DMS153 (cell line): Measurements from ENCODE around the gene HOXA13.

Experiments used
- DNase-seq: peaks from one replicate; lab custom pipeline; 2025; lab: John Stamatoyannopoulos, UW

The HOXA13 gene

DNA sequence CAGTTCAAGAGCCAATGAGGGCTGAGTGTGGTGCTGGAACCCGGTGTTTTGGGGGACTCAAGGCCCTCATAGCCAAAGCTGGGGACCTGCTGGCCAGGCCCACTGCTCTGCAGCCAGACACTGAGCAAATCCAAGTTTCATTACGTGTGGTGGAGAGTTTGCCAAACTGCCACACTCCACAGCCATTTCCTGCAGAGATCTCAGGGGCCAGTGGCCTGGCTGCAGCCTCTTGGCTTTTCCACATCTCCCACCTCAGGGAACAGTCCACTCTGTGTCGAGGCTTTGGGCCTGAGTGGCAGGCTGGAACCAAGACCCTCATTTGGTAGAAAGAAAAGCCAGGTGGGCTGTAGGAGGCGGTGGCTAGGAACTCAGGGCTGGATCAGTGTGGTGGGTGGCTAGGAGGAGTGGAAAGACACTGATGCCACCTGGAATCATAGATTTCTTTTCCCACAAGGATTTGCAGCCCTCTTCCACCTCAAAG lies 18.1 kb downstream of the HOXA13 start:
- DNase-seq, result no peak

DNA sequence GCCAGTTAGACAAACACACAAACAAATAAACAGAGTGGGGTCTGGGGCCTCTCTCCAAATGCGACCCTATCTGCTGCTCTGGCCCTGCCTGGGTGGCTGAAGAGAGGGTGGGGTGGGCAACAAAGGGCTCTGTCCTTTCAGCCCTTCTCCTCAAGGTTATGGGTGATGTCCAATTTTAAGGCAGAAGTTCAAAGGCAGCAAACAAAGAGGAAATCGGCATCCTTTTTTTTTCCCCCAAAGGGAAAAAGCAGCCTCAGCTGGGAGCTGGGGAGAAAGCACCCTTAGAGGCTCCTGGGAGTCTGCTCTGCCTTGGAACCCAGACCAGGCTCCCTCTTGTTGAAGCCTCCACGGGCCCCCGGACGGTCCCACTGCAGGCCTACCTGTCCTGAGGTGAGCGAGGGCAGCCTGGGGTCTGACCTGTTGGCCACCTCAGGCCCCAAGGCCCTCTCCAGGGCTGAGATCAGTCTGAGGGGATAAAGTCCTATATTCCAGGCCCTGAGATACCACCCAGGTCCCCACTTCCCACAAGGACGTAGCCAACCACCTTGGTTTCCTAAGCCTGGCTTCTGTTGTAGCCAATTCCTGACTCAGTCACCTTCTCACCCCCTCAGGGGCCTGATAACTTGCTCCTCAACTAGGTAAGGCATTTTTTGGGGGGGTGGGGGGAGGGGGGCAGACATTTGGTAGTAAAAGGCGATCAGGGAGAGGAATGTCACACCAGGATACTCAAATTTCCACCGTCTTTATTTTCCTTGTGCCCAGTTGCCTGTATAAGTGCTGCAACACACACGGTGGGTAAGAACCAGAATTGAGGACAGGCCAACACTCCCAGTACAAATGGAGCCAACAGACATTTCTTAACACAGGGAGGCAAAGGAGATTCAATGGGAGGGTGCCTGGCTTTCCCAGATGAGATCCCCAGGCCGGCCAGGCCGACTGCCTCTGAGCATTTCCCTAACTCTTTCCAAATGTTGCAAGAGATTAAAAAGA lies 19.2 kb downstream of the HOXA13 start:
- no peak for DNase-seq

DNA sequence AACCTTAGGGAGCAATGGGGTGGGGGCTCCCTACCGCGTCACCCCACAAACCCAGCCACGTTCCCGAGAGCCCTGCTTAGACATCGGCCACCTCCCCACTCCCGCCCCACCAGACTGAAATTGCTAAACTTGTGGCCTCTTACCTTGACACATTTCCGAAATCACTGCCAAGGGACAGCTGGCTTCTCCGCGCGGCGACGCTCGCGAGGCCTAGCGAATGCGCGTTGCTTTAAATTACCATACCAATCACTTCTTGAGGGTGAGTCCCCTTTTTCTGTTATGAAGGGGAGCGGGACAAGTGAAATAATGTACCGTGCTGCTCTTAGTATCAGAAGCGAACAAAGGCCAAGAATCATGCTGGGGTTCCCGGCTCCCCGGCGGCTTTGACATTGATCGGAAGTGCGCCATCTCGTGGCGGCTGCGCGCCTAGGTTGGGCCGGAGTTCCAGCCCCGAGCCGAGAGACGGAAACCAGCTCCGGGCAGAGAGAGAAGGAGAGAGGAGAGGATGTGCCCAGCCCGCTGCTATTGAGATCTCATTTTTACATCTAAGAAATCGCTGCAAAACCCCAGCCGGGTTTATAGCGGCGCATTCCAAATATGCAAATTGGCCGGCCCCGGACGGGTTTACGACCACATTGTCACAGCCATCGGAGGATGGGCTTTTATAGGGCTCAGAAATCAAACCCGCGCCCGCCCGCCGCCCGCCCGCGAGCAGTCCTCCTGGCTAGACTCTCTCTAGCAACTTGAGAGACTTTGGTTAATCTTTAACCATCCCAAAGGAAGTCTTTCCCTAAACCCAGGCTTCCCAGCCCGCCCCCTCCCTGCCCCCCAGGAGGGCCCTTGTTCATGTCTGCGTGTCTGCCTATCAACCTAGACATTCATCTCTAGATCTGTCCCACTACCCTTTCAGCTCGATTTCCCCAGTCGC lies 20.1 kb downstream of the HOXA13 start:
- DNase-seq, result peak; percentile 57

DNA sequence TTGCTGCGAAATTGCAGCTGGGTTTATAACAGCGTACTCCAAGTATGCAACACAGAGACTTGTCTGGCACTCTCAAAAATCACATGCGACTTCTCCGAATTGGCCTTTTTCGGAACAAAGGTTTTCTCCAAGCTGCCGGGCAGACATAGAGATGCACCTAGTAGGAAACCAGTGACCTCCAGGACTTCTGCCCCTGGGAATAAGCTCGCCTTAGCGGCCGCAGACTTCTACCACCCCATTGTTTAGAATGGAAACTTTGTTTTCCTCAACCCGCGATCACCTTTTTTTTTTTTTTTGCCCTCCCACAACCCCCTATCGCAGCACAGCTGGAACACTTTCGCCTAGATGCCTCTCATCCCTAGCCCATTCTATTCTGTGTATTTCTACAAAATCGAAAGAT lies 20.9 kb downstream of the HOXA13 start:
- DNase-seq, result no peak

DNA sequence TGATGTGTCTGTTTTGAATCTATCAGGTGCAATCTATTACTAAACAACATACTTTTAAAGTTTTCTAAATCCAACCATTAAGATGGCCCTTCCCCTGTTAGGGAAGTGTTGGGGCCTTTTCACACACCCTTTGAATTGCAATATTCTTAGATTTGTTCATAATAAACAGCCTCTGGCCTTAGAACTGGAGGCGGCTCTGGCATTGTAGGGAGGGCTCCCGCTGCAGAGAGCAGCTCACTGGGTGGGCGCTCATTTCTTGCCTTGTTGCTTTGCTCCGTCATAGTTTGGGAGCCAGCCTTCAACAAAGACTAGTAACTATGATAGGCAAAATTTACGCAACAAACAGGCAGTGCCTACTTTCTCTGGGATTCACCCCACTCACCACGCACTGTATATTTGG lies 21.5 kb downstream of the HOXA13 start:
- no peak for DNase-seq

DNA sequence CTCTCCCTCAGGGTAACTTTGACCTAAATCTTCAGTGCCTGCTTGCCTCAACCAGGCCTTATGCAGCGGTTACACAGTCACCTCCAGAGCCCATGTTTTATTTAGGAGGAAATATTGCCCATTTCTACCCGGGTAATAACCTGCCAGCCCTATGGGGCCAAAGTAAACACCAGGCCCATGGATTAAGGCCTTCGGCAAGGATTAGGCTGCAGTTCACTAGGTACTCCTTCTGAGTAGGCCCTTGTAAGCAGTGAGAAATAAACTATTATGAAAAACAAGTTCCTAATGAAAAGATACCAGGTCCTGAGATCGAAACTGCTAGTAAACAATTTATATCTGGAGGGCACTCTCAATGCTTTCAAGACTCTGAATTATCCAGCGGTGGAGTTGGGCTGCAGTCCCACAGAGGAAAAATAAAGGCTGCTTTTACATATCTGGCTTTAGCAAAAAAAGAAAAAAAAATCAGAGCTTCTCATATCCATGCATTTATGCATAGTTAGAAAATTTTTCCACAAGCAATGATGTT lies 22.0 kb downstream of the HOXA13 start:
- no peak for DNase-seq

DNA sequence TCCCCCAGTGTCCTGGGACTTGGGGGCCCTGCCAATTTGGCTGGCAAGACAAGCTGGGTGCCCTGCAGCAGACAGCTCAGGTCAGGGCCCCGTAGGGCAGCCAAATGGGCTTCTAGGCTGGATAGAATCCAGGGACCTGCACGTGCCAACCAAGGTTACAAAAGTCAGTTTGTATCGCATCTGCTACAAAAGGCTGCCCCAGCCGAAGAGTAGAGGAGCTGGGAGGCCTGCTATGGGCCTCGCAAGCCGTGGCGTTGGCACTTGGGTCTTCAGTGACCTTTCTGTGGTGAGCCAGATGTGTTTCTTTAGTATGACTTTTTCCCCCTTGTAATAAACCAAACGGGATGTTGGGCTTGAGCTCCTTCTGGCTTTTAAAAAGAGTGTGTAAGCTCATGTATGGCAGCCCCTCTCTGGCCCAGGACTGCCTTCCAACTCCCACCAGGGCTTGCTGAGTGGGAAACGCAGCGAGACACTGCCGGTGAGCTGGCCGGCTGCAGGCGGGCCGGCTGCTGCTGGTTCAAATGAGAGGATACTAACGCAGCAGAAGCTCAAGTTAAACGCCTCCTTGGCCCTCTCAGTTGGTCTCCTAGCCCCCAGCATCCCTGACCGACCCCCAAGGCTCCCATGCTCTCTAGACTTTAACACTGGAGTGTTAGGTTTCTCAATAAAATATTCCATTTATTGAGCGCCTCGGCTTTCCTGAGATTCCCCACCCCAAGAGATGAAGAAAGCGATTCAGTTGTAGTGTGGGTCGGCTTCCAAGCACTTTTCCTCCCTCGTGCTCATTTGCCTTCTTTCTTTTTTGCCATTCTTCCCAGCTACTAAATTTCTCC lies 22.7 kb downstream of the HOXA13 start:
- DNase-seq, result no peak

DNA sequence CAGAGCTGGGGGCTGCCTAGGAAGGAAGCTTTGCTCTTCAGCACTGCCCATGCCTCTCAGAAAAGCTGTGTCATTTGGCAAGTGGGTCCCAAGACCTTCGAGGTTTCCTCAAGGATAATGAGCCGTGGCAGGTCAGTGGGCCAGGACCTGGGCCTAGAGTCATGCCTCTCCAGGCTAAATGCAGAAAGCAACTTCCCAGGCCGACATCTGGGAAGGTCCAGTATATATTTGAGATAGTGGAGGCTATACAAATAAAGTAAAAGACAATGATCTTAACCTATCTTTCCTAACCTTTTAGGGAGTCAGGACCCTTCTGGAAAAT lies 23.4 kb downstream of the HOXA13 start:
- no peak for DNase-seq

DNA sequence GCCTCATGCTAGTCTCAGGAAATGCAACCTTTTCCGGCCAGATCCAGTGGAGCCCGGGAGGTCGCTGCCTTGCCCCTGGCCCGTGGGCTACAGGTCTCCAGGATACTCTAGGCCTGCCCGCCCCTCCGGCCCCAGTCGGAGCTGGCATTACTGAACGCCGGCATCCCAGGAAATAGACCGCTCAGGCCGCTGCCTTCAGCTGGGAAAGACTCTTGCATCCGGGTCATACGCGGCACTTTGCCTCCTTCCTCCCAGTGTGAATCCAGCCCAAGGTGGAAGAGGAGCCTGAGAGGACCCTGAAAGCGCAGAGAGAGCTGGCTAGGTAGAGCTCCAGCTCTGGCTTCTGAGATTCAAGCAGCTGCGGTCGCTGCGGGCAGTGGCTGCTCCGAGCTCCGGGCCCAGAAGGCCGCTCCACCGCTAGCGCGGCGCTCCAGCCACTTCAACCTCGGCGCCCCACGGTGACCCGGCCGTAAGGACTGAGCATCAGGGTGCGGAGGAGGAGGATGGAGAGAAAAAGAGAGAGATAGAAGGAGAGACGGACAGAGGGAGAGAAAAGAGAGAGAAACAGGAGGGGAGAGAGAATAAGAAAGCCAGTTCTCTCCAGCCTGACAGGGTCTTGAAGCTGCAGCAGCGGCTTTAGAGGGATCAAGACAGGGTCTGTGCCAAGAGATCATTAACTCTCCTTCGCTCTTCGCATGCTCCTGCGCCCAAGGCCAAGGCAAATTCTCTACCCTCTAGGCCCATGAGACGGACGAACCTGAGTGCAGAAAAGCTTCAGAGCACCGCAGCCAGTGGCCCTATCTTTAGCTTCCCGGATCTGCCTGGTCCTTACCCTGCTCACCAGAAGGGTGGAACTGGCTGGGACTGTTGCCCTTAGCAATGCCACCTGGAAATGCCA lies 24.0 kb downstream of the HOXA13 start:
- no peak for DNase-seq

DNA sequence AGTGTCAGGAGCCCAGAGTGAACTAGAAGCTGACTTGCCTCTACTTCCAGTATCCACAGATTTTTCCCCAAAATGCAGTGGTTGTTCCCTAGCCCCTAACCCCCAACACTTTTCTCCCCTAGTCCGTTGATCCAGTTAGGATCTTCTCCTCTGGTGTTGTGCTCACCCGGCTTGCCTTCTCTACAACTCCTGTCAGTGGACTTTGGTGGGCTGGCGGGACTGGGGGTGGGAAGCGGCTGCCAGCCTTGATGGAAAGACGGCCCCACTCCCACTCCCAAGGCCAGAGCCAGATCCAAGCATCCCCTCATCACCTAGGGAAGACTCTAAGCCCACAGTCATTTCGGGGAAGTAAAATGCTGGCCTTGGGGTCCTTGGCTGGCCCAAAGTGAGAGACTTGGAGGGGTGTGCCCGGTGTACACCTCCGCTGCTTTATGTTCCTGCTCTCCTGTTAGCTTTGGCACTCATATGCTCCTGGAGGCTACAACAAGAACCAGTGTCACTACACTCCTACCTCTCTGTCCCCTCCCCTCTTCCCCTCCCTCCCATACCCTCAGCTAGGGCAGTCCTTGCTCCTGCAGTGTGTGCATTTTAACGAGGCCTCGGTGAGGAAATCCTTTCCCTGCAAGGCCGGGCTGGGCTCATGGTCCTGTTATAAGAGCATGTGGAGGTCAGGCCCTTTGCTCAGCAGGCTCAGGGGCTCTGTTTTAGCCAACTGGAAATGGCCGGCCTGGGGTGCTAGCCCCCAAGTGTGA lies 24.8 kb downstream of the HOXA13 start:
- no peak for DNase-seq

DNA sequence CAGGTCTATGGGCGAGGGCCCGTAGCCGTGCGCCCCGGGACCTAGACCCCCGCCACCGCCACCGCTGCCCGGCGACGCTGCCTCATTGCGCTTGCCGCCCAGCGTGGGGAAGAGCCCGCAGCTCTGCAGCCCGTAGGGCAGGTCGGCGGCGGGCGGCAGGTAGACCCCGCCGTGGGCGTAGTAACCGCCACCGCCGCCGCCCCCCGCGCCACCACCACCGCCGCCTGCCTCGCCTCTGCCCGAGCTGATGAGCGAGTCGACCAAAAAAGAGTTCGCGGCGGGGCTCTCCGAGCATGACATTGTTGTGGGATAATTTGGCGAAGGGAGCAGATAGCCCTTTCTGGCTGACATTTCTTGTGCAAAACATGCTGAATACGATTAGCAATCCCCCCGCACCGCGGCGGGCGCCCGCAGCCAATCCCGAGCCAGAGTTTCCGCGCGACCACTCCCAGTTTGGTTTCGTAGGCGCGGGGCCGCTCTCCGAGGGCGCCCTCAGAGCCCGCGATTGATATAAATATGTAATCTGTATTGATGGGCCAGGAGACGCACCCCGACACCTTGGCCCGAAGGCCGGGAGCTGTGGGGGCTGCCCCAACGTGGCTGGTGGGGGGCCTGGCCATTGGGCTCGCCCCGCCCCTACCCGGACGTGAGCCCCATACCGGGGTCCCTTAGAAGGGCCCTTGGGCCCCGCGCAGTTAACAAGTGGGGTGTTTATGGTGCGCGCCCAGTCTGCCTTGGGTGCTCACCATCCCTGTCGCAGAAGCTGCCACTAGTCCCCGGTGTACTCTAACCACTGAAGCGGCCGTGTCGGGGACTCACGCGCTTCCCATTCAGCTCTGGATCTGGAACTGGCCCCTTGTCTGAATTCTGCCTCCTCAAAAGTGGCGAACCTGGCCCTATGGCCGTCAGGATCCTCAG lies 25.7 kb downstream of the HOXA13 start, which contains the start of gene HOXA10:
Gene HOXA10 (minus strand): TSS at position 365 of the 918 bp plus-strand sequence. CDS start 14 bp downstream, at position 351.
- DNase-seq, result no peak

DNA sequence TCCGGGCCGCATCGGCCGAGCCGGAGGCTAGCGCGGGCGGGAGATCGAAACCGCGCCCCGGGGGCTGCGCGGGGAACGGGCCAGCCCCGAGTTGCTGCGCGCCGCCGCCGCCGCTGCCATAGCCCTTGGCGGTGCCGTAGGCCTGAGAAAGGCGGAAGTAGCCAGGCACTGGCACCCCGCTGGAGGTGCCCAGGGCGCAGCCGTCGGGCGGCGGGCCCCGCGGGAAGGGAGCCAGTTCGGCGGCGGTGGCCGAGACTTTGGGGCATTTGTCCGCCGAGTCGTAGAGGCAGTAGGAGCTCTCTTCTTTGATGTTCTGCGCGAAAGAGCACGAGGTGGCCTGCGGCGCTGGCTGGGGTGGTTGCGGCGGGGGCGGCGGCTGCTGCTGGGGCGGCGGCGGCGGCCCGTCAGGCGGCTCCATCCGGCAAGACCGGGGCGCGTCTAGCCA lies 26.4 kb downstream of the HOXA13 start:
- peak; percentile 52 for DNase-seq

DNA sequence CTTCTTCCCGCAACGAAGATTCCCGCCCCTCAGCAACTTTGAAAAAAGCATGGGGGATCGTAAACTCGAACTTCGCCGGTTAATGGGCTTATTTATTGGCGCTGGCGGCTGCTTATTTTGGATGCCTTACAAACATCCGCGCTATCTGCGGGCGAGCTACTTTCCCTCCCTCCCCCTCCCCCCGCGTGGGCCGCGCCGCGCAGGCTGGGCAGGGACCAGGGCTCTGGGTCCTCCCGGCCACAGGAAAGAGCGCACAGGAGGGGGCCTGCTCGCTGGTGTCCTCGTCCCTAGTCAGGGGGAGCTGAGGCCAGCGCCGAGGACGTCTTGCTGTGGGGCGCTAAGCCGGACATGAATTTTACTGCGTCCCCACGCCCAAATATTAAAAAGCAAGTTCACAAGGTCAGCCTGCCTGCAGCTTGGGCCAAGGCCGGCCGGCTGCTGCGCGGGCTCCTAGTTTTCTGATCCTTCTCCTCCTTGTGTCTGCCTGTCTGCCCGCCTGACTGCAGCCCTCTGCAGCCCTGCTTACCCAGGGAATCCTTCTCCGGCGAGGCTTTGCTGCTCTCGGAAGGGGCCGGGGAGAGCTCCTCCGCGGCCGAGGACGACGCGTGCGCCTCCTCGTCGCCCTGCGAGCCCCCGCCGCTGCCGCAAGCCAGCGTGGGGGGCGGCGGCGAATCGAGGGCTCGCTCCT lies 26.9 kb downstream of the HOXA13 start:
- DNase-seq, result peak; percentile 42

DNA sequence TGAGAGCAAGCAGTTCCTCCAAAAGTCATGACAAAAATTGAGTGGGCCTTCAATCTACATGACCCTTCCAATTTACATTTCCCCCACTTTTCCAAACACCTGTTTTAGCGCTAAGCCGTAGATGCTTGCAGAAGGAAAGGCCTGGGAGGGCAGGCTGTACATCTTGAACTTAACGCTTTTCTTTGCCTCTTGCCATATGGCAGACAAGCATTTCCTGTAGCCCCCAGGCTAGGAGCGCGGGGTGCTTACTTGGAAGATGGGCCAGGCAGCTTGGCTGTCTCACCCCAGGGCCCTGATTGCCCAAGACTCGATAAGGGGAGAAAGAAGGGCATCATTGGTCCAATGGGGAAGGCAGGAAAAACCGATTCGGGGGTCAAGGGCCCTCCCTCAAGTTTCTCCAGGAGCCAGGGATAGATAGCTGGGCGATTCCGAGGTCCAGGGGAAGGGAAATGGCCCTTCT lies 27.5 kb downstream of the HOXA13 start:
- no peak for DNase-seq

DNA sequence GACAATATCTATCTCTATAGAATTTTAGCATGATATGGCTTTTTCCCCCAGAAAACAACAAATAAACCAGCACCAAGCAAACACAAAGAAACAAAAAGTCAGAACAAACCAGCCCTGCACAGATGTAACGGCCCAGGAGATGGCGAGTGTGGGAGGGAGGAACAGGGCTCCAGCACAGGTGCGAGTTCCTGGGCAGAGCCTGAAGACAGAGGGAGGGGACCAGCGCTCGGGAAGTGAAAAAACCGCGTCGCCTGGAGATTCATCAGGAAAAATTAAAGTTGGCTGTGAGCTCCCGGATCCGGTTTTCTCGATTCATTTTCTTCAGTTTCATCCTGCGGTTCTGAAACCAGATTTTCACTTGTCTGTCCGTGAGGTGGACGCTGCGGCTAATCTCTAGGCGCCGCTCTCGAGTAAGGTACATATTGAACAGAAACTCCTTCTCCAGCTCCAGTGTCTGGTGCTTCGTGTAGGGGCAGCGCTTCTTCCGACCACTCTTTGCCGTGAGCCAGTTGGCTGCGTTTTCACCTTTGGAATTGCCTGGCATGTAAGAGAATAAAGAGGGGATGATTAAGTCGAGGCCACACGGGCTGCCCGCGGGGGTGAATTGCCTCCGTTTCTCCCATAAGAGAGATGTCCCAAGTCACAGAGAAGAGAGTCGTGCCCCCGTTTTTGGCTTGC lies 28.1 kb downstream of the HOXA13 start:
- DNase-seq, result peak; percentile 68

DNA sequence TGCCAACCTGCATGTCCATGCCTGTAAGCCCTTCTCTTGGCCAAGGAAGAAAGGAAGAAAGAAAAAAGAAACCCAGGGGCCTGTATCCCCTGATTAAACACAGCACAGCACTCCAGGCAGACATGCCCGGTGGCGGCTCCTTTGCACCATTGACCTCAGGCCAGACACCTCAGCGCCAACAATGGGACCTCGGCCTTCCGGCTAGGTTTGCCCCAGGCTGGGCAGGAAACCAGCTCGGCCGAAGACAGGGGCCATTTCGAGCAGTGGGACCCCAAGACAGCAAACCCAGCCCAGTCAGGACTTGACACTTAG lies 28.6 kb downstream of the HOXA13 start:
- DNase-seq, result no peak
